HG02884 (cell line): ENCODE data around the gene RABEPK.
"Not testable (repeated sequence)": the region's sequence is repeated elsewhere in the genome, so short reads cannot be mapped to it uniquely, and the experiment has no call there.

Experiments
- ATAC-seq: cut with Tn5 transposase; IDR thresholded peaks from one replicate; pipeline ENCODE4 v1.9.1; 2021; ENCODE audit warnings: mild to moderate bottlenecking, moderate library complexity; ENCODE audit not compliant: unreplicated experiment

RABEPK gene

DNA sequence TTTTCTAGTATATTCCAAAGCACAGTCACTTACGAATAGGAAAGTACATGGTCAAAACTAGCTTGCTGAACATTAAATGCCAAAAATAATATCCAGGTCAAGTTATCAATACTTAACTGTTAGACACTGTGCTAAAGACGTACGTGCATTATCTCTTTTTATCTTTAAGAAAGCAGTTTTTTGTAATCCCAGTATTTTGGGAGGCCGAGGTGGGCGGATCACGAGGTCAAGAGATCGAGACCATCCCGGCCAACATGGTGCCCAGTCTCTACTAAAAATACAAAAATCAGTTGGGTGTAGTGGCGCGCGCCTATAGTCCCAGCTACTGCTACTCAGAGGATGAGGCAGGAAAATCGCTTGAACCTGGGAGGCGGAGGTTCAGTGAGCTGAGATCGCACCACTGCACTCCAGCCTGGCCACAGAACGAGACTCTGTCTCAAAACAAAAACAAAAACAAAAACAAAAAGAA, 43.5 kb downstream of the RABEPK start:
- ATAC-seq: no peak

- no peak for ATAC-seq
These were observed 45.9 kb downstream of the RABEPK start for GRCh38 chr9:125246261-125246667.

- no peak for ATAC-seq
These were observed 53.9 kb downstream of the RABEPK start for GRCh38 chr9:125254231-125254630.

DNA sequence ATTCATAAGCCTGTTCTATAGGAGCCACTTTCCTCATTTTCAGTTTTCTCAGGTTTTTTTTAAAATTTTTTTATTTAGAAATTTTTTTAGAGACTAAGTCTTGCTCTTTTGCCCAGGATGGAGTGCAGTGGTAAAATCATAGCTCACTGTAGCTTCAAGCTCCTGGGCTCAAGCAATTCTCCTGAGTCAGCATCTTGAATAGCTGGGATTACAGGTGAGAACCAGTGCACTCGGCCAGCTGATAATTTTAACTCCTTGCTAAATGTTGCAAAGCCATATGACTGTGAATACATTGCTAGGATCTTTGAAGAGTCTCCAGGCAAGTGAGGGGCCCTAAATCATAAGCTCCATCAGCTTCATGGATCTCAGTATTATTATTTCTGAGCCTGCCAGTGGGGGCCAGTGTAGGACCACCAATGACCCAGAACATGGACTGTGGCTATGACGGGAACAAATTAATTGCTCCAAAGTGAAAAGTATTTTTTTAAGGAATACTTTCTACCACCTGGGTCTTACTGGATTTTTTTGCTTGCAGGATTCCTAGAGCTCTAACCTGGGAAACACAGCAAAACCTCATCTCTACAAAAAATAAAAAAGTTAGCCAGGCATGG, 55.5 kb downstream of the RABEPK start:
- no peak for ATAC-seq

GRCh38 chr9:125258160-125258785, 57.9 kb downstream of the RABEPK start:
- ATAC-seq: no peak

- ATAC-seq: no peak
These were observed 58.6 kb downstream of the RABEPK start for GRCh38 chr9:125258832-125259534.

DNA sequence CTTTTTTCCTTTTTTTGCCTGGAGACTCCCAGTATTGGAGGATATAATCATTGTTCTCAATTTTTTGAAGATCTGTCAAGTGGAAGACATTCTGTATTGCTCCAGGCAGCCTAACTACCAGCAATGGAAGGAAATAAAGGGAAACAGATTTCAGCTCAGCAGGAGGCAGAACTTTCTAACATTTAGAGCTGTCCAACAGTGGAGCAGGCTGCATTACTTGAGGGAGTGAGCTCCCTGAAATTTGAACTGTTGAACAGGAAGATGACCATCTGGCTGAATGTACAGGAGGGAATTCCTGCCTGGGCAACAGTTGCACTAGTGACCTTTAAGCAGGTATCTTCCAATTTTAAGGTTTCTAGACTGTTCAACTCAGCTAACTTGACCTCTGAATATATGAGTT, 60.2 kb downstream of the RABEPK start:
- ATAC-seq: no peak

- peak; percentile 86 for ATAC-seq
These were observed 61.4 kb downstream of the RABEPK start, which contains the start of gene GAPVD1 for GRCh38 chr9:125261501-125262293. Gene GAPVD1 (plus strand): TSS chr9:125261826. CDS start chr9:125298922, 37,096 bp downstream.

DNA sequence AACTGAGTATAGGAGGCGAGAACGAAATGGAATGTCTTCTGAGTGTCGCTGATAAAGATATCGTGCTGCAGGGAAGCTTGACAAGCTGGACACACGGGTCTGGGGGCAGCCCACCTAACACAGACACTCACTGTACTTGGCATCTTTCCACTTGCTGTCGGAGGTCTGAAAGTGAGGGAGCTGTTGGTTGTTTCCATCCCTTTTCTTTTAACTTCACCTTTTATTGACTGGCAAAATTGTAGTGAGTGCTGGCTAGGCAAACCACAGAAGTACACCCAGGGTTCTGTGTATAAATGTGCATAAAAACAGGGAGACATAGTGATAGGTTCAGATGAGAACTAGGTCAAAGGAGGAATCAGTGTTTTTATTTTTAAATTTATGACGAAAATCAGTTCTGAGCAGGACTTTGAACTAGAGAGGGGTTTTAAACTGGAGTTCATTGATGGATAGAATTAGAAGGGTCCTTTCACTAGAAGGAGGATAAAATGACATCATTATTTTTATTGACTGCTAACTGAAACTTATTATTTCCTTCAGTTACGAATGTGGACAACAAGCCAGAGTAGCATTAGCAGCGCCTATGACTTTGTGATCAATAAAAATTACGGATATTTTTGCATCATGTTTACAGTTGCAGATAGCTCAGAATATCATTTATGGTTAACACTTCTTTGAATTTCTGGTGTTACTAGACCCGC, 62.1 kb downstream of the RABEPK start:
- no peak for ATAC-seq

DNA sequence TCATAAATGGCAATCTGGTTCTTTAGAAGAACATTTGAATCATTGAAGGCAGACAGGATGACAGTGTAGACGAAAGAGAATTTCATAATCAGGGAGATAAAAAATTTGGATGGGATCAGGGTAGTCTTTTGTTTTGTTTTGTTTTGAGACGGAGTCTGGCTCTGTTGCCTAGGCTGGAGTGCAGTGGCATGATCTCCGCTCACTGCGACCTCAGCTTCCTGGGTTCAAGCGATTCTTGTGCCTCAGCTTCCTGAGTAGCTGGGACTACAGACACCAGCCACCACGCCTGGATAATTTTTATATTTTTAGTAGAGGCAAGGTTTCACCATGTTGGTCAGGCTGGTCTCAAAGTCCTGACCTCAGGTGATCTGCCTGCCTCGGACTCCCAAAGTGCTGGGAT, 63.7 kb downstream of the RABEPK start:
- ATAC-seq: not testable (repeated sequence)

DNA sequence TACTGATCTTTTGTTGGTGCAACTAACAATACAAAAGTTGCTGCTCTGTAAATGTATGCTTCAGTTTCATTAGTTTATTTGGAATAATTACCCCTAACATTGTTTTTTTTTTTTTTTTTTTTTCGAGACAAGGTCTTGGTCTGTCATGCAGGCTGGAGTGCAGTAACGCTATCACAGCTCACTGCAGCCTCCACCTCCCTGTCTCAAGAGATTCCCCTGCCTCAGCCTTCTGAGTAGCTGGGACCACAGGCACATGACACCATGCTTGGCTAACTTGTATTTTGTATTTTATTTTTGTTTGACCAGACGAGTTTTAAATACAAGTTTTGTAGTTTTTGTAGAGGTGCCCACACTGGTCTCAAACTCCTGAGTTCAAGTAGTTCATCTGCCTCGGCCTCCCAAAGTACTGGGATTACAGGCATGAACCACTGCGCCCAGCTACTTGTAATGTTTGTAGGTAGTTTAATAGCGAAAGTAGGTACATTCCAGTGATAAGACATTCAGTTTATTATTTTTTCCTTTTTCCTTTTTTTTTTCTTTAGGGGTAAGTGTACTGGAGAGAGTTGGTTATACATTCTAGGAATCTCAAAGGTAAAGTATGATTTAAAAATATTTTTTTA, 68.2 kb downstream of the RABEPK start:
- ATAC-seq: no peak

- ATAC-seq: no peak
These were observed 68.7 kb downstream of the RABEPK start for GRCh38 chr9:125269014-125269397.

DNA sequence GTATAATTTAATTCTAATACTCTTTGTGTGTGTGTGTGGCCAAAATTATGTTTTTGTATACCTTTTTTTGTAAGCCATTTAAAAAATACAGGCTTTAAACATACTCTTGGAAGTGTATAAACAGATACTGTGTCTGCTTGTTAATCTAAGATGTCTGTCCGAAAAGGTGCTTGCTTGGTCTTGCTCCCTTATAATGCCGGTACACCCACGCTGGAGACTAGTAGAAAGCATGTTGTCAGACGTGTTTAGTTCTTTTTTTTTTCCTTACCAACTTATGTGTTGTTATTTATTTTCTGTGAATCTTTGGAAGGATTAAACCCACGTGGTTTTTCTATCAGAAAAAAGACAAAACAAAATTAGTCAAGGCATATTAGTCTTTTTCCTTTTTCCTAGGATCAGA, 70.7 kb downstream of the RABEPK start:
- ATAC-seq: no peak

GRCh38 chr9:125272697-125273096, 72.4 kb downstream of the RABEPK start:
- ATAC-seq: no peak

- ATAC-seq: no peak
These were observed 76.4 kb downstream of the RABEPK start for GRCh38 chr9:125276771-125277170.

- no peak for ATAC-seq
These were observed 77.1 kb downstream of the RABEPK start for GRCh38 chr9:125277411-125277810.

DNA sequence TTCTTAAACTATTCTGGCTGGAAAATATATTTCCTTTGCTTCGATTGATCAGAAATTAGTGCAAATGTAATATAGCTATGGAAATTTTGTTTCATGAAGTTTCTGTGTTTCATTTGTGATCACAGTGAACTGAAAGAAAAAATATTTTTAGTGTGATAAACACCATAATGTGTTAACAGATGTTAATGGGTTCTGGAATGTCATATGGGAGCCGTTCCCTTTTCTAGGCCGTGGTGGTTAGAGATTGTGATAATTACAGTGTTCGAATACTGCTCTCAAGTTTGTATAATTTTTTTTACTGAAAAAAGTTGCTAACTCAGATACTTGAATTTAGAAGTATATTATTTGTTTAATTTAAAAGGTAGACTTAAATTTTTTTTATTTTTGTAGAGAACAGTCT, 80.6 kb downstream of the RABEPK start:
- no peak for ATAC-seq
